HG03025 (cell line): ENCODE data around the gene RMND1.
"Not testable (repeated sequence)": the region's sequence is repeated elsewhere in the genome, so short reads cannot be mapped to it uniquely, and the experiment has no call there.

Experiments used
- ATAC-seq: cut with Tn5 transposase; IDR thresholded peaks from one replicate; pipeline ENCODE4 v1.9.1; 2021; ENCODE audit warnings: mild to moderate bottlenecking, moderate library complexity; ENCODE audit not compliant: unreplicated experiment, low FRiP score

RMND1 gene

GRCh38 chr6:151451950-151452749 lies at the start of gene RMND1:
RMND1 (minus strand) TSS chr6:151452126; CDS start chr6:151445811, 6,315 bp downstream.
- ATAC-seq, result peak; percentile 98

GRCh38 chr6:151499551-151499950 lies 47.6 kb upstream of the RMND1 start:
- no peak for ATAC-seq

- ATAC-seq, result peak; percentile 90
These were observed 46.4 kb upstream of the RMND1 start for GRCh38 chr6:151498327-151498726.

- peak; percentile 46 for ATAC-seq
These were observed 46.0 kb upstream of the RMND1 start for GRCh38 chr6:151497905-151498304.

GRCh38 chr6:151495380-151495779 lies 43.5 kb upstream of the RMND1 start:
- ATAC-seq, result no peak

- ATAC-seq, result no peak
These were observed 43.0 kb upstream of the RMND1 start for GRCh38 chr6:151494936-151495320.

GRCh38 chr6:151494235-151494935 lies 42.5 kb upstream of the RMND1 start:
- ATAC-seq, result no peak

GRCh38 chr6:151493804-151494234 lies 41.9 kb upstream of the RMND1 start, which contains the start of gene CCDC170:
CCDC170 (plus strand) TSS chr6:151494017; CDS start chr6:151494129, 112 bp downstream.
- no peak for ATAC-seq

- ATAC-seq, result no peak
These were observed 41.4 kb upstream of the RMND1 start for GRCh38 chr6:151493161-151493803.

- ATAC-seq, result no peak
These were observed 39.1 kb upstream of the RMND1 start for GRCh38 chr6:151490996-151491395.

- no peak for ATAC-seq
These were observed 36.3 kb upstream of the RMND1 start for GRCh38 chr6:151488226-151488625.

GRCh38 chr6:151483994-151484393 lies 32.1 kb upstream of the RMND1 start:
- ATAC-seq, result no peak

- ATAC-seq, result no peak
These were observed 30.4 kb upstream of the RMND1 start for GRCh38 chr6:151482290-151482689.

- ATAC-seq, result no peak
These were observed 29.9 kb upstream of the RMND1 start for GRCh38 chr6:151481786-151482185.

GRCh38 chr6:151478670-151479069 lies 26.7 kb upstream of the RMND1 start:
- ATAC-seq, result no peak

GRCh38 chr6:151477726-151478125 lies 25.8 kb upstream of the RMND1 start:
- no peak for ATAC-seq

- no peak for ATAC-seq
These were observed 24.0 kb upstream of the RMND1 start for GRCh38 chr6:151475653-151476523.

GRCh38 chr6:151464702-151465101 lies 12.8 kb upstream of the RMND1 start:
- ATAC-seq, result no peak

GRCh38 chr6:151461673-151462072 lies 9.7 kb upstream of the RMND1 start:
- no peak for ATAC-seq

- not testable (repeated sequence) for ATAC-seq
These were observed 3.9 kb upstream of the RMND1 start for GRCh38 chr6:151455751-151456398.
